Activated naive CD4-positive, alpha-beta T cell treated with anti-CD3 and anti-CD28 coated beads, Interleukin-2, amount 50 U/mL, for 16 hours (primary cell): Measurements from ENCODE around the gene ZCWPW2.

ENCODE experiments used
- DNase-seq: peaks from one replicate; pipeline ENCODE4 v3.0.0-alpha.2; 2020

The ZCWPW2 gene

DNA sequence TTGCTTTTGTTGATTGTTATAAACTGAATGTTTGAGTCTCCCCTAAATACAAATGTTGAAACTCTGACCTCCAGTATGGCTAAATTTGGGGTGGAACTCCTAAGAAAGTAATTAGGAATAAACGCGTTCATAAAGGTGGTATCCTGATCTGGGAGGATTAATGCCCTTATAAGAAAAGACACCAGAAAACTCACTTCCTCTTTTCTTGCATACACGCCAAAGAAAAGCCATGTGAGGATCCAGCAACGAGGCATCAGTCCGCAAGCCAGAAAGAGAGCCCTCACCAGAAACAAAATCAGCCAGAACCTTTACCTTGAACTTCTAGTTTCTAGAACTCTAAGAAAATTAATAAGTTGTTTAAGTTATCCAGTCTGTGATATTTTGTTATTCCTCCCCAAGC lies 37.5 kb downstream of the ZCWPW2 start:
- DNase-seq = no peak

DNA sequence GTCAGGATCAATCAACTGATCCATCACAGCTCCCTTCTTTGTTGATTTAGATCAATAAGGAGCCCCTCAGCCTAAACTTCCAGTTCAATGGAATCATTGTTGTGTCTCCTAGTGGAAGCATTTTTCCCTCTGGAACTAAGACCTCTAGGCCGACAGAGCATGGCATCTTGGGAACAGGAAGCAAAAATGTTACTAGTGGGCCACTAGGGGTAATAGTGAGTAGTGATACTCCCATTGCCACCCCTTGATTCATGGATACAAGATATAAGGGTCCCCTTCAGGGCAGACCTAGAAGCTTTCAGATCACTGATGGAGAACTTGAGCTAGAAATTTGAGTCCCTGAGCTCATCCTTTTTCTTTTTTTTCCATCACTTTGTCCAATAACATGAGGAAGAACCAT lies 40.5 kb downstream of the ZCWPW2 start:
- DNase-seq = no peak

DNA sequence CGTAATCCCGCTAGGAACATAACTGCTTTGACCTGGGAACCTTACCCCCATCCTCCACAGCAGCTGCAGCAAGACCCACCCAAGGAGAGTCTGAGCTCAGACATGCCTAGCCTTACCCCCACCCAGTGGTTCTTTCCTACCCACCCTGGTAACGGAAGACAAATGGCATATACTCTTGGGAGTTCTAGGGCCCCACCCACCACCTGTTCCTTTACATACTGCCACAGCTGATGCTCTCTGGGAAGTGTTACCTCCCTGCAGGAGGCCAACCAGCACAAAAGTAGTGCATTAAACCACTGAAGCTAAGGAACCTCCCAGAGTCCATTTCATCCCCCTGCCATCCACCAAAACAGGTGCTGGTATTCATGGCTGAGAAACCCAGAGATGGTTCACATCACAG lies 50.7 kb downstream of the ZCWPW2 start:
- no peak for DNase-seq

DNA sequence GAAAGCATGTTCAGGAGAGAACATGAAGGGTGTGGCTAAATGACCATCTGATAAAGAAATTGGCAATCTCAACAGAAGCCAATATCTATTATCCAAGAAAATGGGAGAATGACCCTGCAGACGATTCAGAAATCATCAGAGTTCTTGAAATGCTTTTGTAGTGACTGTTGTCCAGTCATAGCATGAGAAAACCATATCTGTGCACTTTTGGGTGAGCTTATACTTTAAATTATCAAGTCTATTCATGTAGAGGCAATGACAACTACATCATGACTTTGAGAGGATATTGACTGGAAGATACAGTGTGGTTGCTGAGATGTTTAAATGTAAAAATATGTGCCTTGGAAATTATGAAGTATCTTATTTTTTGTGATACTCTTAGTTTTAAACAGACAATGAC lies 57.7 kb downstream of the ZCWPW2 start:
- DNase-seq = no peak

DNA sequence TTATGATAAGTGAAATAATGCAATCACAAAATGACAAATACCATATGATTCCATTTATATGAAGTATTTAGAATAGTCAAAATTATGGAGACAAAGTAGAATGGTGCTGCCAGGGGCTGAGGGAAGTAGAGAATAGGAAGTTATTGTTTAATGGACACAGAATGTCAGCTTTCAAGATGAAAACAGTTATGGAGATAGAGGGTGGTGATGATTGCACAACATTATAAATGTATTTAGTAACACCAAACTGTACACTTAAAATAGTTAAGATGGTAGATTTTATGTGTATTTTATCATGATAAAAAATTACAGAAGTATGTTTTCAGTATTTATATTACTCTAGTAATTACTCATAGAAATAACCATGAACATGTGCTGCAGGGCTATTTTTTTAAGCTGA lies 100.9 kb downstream of the ZCWPW2 start:
- DNase-seq = no peak

DNA sequence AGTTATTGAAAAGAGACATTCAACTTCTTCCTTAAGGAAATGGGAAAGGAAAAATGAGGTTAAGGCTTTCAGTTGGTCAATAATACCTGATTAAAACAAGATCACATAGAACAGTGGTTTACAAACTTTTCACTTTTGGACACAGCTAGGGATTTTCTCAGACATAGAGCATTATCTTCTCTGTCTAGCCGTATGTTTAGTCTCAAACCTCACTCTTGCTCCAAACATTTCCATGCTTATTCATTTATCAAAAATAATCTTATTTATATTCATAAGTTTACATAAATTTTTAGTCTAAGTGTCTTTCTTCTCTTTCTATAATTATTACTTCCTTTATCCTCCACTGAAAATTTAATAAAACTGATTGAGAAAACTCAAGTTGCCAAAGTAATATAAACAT lies 114.3 kb downstream of the ZCWPW2 start:
- no peak for DNase-seq

DNA sequence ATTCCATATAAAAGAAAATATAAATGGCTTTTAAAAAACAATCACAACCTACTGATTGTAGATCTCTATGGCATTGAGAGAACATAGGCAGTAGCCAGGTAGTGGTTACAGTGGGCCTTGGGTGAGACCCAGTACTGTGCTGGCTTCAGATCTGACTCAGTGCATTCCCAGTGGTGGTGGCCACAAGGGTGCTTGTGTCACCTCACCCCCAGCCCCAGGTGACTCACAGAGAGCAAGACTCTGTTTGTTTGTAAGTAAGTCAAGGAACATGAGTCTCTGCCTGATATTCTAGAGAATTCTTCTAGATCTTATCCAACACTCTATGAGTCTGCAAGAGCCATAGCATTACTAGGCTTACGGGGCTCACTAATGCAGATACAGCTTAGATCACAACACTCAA lies 118.9 kb downstream of the ZCWPW2 start:
- DNase-seq = no peak

DNA sequence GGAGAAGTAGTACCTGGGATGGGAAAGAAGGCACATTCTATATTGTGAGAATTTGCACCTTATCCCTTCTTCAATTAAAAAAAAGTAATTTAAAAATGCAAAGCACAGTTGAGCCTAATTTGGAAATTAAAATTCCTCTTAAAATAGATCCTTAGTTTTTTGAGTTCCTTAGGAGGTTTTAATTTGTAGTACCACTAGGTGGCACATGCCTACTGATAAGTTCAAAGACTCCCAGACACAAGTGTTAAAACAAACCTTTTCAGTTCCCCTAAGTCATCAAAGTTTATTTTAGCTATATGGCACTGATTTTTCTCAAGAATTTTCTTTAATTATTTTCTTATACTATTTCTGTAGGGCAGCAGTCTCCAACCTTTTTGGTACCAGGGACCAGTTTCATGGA lies 127.7 kb downstream of the ZCWPW2 start:
- no peak for DNase-seq

DNA sequence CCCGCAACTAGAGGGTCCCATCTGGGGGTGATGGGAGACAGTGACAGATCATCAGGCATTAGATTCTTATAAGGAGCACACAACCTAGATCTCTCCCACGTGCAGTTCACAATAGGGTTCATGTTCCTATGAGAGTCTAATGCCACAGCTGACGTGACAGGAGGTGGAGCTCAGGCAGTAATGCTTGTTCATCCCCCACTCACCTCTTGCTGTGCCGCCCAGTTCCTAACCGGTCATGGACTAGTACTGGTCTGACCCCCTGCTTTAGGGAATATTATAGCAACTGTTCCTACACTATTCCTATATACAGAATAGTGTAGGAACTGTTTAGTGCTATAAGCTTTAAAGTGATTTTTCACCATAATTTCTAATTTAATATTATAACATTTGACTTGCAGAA lies 128.2 kb downstream of the ZCWPW2 start:
- no peak for DNase-seq

DNA sequence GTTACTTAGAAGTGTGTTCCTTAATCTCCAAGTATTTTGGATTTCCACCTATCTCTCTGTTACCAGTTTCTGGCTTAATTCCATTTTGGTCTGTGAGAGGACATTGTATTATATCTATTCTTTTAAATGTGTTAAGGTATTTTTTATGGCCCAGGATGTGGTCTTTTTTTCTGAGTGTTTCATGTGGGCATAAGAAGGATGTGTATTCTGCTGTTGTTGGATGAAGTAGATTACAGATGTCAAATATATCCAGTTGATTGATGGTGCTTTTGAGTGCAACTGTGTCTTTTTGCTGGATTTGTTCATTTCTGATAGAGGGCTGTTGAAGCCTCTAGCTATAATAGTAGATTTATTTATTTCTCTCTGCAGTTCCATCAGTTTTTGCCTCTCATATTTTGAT lies 136.6 kb downstream of the ZCWPW2 start:
- no peak for DNase-seq

DNA sequence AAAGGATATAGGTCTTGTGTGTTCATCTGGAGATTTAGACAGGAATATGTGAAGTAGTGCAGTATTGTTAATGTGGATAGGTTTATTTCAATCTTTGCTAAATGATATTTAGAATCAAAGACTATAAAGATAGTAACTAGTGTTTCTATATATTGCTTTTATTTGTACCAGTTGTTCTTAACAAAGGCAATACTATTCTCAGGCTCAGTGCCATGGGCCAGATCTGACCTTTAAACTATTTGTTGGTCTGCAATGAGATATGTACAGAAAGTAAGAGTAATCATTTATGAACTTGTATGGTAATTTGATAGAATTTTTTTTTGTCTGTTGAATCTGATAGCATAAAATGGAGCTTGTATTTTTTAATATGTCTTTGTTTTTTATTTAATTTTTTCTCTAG lies 146.8 kb downstream of the ZCWPW2 start:
- no peak for DNase-seq

DNA sequence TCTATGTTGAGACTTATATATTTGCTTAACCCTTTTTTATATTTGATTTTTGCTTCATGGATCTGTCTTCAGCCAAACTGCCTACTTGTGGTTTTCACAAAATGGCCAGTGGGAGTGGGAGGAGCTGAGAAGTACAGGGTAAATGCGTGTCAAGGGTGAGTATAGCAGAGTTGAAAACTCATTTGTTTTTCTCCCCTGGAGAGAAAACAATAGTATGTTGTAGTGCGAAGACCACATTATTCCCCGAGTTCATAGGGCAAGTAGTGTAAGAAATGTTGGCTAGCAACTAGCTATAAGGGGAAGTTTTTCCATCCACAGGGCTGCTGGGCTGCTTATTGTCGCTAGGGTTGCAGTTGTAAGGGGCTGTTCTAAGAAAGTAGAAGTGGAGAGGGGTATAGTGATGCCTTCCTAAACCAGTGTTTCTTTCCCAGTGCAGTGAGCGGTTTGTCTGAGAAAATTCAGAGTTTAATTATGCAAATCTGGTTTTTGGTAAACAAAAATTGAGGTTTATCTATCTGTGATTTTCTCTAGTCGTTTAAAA lies 153.9 kb downstream of the ZCWPW2 start:
- DNase-seq = no peak

DNA sequence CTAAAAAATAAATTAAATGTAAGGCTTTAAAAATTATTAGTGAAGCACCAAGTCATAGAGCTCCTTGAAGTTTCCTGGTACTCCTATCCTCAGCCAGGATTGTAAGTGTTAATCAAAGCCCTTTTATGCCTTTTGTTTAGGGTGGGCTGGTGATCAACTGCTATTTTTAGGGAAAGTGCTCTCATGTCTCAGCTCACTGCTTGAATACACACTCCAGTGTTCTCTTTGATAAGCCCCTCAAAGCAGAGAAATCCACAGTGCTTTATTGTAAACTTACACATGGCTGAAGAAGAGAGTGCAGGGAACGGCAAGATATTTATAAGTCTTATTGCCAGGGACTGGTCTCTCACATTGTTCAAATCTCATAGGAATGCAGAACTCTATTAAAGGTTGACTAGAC lies 156.5 kb downstream of the ZCWPW2 start:
- DNase-seq = no peak

DNA sequence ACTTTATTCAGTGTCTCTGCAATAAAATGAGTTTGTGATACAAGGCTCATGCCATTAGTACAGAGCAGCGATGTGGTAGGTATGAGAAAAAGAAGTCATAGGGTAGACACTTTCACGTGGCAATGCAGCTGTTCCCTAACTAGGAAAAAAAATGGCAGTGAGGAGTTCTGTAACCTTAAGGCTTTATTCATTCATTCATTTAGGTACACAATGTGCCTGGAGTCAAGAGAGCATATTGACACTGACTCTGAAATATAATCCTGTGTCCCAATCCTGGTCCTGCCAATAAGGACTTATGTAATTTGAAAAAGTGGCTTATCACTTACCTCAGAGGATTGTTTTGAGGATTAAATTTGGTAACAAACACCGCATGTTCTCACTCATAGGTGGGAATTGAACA lies 173.1 kb downstream of the ZCWPW2 start:
- no peak for DNase-seq

DNA sequence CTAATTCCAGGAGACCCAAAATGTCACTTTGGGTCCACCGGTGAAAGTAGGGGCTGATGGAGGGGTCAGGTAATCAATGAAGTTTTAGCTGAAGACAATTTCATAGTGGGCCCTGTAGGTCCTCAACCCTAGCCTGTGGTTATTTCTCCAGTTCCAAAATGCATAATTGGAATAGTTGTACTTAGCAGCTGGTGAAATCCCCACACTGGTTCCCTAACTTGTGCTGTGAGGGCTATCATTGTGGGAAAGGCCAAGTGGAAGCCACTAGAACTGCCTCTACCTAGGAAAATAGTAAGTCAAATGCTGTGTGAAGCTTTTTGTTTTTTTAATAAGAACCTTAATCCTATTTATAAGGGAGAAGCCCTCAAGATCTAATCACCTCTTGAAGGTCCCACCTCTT lies 193.8 kb downstream of the ZCWPW2 start:
- no peak for DNase-seq

DNA sequence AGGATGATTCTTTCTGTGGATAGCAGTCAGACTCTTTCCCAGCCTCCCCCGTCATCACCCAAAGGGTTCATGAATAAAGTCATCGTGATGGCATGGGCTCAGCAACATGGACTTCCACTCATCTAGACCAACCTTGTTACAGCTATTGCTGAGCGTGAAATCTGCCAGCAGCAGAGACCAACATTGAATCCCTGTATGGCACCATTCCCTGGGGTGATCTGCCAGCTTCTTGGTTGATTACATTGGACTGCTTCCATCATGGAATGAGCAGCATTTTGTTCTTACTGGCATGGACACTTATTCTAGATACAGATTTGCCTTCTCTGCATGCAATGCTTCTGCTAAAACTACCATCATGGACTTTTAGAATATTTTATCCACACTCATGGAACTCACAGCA lies 195.7 kb downstream of the ZCWPW2 start:
- no peak for DNase-seq

DNA sequence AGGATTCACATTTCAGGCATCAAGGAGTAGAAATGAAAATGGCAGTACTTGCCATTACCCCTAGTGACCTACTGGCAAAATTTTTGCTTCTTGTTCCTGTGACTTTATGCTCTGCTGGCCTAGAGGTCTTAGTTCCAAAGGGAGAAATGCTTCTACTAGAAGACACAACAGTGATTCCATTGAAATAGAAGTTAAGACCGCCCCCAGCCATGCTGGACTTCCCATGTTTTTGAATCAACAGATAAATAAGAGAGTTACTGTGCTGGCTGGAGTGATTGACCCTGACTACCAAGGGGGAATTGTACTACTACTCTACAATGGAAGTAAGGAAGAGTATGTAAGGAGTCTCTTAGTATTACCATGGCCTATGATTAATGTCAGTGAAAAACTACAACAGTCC lies 196.3 kb downstream of the ZCWPW2 start:
- DNase-seq = no peak

DNA sequence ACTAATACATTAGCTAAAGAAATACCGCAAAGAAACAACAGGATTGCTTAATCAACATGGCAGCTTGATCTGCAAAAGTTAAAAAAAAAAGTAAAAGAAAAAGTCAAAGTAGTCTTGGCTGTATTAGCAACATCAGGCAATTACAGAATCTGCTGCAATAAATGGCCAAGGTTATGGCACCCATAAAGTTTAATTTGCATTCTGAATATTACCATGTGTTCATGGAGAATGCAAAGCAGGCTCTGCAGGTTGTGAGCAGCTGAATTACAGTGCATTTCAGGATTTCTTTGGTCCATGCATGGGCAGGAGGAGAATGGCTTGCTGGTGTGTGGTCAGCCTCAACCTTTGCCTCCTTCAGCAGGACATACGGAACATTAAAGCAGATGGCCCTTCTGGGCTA lies 199.2 kb downstream of the ZCWPW2 start:
- no peak for DNase-seq

DNA sequence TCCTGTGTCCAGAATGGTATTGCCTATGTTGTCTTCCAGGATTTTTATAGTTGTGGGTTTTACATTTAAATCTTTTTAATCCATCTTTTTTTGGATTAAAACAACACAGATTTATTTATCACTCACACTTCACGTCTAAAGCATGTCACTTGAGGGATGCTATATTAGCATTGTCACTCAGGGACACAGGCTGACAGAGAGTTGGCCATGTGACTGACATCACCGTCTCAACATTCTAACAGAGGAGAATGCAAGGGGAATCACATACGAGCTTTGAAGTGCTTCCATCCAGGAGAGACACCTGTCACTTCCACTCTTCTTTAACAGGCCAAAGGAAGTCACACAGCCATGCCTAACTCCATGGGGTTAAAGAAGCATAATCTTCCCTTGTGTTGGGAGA lies 204.7 kb downstream of the ZCWPW2 start:
- DNase-seq = no peak

DNA sequence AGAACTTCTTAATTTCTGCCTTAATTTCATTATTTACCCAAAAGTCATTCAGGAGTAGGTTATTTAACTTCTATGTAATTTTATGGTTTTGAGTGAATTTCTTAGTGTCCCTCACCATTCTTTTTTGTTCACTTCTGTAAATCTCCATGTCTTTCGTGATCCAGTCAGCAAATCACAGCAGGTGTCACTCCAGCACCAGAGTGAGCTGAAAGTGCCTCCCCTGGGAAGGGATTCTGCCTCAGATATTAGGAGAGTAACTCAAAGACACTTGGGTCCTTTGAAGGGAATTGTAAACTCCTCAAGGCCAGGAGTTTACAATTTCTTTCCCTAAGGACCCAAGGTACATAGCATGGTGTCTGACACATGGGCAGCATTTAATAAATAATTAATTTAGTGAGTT lies 207.7 kb downstream of the ZCWPW2 start:
- DNase-seq = no peak

DNA sequence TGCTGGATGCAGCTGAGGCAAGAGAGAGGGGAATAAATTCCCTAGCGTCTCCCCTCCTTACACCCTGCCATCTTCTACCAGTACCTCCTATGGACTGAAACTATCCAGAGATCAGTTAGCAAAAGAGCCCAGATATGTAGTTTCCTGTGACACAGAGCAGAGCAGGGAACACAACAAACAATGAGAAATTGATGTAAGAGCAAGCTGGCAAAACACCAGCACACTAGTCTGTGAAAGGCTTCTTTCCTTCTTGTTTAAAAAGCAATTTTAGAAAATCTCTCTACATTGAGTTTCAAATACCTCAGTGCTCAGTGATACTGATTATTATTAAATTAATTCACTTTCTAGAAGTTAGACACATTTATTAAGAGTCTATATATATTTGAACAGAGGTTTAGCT lies 215.7 kb downstream of the ZCWPW2 start:
- DNase-seq = no peak

DNA sequence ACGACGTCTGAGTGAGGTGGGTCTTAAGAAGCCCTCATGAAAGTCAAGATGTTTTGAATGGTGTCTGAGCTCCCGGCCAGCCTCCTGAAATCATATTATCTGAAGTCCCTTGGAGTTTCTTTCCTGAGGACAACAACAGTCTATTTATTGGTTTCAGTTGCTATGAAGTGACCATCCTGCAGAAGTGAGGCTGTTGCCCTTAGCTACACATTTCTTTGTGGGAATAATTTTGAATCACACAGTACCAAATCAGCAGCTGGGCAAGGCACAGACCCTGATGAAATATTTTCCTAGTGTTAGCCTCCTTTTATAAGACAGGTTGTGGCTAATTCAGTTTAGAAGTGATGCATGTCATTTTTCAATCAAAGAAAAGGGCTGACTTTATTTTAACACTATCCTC lies 220.8 kb downstream of the ZCWPW2 start:
- no peak for DNase-seq

DNA sequence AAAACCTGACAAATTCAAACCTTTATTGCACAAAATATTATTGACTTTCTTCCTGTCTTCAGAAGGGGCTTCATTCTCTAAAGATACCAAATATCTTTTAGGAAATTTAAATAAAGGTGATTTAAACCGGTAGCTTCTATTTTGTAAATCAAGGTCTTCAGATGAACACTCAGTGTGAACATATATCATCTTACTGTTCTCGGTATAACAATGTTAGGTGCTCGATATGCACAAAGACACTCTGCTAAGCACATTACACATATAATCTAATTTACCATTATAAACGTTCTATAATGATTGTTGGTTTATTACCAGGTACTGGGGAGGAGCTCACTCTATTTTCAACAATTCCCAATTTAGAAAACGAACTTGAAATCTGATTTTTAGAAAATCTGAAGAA lies 225.5 kb downstream of the ZCWPW2 start:
- DNase-seq = no peak

DNA sequence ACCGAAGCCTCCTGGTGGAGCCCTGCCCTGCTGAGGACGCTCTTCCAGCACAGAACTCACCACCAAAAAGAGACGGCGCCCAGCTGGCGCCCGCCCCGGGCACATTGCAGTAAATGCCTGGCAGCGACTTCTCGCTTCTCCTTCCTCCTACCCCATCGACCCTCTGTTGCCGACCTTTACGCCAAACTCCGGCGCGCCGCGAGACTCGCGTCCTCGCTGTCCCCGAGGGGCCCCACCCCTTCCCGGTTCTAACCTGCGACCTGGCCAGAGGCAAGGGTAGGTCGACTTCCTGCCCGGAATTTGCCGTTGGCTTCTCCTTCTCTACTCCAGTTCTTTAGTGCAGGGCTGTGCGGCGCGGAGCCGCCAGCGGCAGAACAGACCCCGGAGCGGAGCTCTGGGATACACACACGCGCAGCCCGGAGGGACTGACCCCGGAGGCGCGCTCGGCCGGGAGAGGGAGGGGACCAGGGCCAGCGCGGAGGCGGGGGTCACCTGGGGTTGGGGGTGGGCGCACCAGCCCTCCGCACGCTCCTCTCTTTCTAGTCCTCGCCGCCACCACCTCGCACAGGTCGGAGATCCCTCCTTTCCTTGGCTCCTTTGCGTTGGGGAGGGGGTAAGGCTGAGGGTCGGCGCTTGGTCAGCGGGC lies 226.7 kb downstream of the ZCWPW2 start:
- no peak for DNase-seq
